Activated gamma-delta T cell treated with anti-CD3 and anti-CD28 coated beads, Interleukin-2, amount 50 U/mL, for 16 hours (primary cell): ENCODE measurements around the gene PRDX3.
"Not testable (repeated sequence)": the region's sequence is repeated elsewhere in the genome, so short reads cannot be mapped to it uniquely, and the experiment has no call there.

Experiments
- DNase-seq: peaks from one replicate; pipeline ENCODE4 v3.0.0-alpha.2; 2020; ENCODE audit warnings: low read depth

Gene PRDX3

DNA sequence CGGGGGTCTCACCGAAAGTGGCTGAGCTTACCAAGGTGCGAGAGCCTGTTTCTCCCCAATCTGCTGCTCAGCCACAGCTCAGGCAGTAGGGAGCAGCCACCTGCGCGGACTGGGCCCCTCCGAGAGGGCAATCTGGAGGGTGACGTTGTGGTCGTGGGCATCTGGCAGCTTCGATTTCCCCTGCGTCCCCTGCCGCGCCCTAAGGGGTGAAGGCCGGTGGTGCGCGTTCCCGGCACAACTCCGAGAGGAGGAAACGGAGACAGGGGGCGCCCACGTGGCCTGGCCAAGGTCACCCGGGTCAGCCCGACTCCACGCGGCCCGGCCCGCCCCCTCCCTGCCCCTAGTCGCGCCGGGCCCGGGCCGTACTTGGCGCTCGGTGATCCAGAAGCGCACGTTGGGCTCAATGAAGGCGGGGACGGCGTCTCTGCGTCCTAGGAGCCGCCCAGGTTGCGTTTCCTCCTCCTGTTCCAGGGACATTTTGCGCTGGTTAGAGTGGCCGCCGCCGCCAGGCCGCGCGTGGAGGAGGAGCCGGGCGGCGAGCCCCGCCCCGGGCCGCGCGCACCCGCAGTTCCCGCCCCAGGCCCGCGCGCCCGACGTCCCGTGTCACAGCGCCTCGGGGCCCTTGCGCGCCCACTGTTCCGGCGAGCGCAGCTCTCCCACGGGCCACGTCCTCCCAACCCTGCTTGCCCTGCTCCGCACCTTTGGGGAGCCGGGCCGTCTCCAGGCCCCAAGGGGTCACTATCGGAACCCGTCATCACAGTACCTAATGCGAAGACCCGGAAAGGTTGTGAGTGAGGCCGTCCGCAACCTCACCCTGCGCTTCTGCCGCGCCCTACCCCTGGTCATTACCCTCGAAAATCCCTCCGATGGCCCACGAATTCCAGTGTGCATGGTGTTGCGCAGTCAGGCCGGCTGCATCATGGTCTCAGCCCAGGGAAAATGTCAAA is 13.2 kb downstream of the PRDX3 start, which contains the start of gene SFXN4:
SFXN4 (minus strand) TSS at position 544 of the 947 bp plus-strand sequence; CDS start at position 477, 67 bp downstream.
- peak; percentile 60 for DNase-seq

DNA sequence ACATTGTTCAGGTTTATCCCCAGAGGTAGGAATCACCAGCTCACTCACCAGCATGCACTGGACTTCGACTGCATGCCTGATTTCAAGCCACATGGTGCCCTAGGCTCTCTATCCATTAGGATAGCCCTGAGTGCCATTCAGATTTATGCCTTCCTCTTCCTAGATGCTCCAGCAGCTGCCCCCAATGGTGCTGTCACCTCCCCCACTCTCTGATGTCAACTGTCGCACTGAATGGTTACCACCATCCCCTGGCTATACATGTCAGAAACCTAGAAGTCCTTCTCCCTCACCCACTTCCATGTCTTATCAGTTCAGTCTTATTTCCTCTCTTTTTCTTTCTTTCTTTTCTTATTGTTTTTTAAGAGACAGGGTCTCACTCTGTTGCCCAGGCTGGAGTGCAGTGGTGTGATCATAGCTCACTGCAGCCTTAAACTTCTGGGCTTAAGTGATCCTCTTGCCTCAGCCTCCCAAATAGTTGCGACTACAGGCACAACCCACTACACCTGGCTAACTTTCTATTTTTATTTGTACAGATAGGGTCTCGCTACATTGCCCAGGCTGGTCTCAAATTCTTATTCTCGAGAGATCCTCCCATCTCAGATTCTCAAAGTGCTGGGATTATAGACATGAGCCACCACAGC is 16.0 kb downstream of the PRDX3 start:
- no peak for DNase-seq

DNA sequence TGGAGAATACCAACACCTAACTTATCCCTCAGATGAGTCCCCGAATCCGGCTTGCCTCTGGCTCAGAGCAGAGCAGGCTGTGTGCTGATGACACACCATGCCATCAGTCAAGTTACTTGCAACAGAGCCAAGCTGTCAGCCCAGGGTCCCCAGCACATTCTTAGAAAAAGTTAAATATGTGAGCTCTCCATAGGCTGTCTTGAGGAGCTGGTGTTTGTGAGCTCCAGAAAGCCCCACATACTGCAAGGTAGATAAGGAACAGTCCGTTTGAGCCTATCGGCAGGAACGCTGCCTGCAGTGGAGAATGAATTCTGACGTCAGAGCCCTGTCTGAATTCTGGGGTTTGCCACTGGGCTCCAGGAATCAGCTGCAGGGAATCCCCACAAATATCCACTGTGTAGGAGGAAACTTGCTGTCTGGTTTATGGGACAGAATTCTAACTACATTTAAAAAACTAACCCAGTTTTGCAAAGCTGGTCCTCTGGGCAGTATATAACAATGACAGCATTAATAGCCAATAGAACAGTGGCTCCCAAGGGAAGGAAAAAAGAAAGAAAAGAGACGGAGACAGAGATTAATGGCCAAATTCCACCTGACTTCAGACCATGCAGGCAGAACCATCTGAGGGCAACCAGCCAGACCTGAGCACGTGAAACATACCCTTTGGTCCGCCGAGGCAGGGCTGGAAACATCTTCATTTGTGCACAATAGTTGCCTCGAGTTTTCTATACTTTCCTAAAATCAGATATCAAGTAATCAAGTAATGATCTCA is 16.7 kb downstream of the PRDX3 start:
- DNase-seq: no peak

DNA sequence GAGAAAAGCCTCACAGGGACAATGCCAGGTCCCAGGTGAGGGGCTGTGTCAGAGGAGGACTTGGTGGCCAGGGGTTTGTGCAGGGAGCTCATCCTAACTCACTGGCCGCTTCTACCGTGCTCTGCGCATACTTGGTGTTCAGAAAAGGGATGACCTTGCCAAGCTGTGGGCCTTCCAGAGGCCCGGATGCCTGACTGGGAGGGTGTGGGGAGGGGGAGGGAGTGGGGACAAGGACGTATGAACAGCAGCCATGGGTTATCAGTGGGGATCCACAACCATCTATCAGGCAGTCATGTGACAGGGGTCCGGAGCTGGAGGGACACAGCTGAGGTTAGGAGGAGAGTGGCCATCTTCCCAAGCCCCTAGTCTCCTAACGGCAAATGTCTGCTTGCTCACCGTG is 19.3 kb downstream of the PRDX3 start:
- DNase-seq: no peak

DNA sequence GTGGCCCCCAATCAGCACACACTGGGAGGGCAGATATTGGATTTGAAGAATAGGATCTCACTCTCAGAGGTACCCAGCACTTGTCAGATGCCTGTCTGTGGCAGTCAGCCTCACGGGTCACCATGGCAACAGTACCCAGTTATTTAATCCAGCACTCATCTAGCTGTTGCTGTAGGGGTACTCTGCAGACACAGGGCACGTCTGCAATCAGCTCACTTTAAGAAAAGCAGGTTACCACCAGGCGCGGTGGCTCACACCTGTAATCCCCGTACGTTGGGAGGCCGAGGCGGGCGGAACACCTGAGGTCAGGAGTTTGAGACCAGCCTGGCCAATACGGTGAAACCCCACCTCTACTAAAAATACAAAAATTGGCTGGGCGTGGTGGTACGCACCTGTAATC is 25.0 kb downstream of the PRDX3 start:
- no peak for DNase-seq

DNA sequence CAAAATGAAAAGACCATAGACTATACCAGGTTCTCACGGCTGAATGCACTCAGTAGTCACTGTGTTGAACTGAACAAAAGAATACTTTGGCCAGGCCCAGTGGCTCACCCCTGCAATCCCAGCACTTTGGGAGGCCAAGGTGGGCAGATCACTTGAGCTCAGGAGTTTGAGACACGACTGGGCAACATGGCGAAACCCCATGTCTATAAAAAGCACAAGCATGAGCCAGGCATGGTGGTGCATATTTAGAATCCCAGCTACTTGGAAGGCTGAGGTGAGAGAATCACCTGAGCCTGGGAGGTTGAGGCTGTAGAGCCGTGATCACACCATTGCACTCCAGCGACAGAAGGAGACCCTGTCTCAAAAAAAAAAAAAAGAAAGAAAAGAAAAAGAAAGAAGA is 25.6 kb downstream of the PRDX3 start:
- DNase-seq: no peak

DNA sequence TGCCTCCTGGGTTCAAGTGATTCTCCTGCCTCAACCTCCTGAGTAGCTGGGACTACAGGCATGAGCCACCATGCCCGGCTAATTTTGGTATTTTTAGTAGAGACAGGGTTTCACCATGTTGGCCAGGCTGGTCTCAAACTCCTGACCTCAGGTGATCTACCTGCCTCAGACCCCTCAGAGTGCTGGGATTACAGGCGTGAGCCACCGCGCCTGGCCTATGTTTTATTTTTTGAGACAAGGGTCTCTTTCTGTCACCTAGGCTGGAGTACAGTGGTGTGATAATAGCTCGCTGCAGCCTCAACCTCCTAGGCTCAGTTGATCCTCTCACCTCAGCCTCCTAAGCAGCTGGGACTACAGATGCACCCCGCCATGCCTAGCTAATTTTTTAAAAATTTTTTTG is 27.0 kb downstream of the PRDX3 start:
- DNase-seq: not testable (repeated sequence)

DNA sequence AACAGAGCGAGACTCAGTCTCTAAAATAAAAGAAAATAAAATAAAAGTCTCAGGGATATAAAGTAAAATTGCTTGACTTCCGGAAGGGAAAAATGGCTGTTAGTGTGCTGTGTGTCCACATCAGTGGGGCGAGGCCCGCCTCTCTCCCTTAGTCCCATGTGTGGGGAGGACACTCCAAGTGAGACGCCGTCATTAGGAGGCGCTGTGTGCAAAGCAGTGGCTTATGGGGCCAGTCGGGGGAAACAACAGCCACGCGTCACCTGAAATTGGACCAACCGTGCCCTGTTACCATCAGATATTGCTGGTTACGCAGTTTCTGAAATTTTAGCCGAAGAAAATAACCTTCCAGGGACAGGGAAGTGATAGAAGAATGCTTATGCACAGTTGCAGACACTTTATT is 28.9 kb downstream of the PRDX3 start:
- no peak for DNase-seq

DNA sequence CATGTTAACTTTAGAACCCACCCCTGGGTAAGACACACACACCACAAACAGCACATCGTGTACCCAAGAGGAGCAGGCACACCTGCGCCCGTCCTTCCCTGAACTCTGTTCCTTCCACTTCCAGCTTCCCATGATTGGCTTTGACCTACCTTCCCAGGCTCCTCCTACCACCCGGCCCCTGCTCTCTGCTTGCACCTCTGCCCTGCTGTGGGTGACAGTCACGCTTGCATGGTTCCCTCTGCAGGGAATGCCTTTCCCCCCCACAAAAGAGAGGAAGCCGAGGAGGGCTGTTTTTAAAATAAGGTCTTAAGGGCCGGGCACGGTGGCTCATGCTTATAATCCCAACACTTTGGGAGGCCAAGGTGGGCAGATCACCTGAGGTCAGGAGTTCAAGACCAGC is 29.5 kb downstream of the PRDX3 start:
- no peak for DNase-seq

DNA sequence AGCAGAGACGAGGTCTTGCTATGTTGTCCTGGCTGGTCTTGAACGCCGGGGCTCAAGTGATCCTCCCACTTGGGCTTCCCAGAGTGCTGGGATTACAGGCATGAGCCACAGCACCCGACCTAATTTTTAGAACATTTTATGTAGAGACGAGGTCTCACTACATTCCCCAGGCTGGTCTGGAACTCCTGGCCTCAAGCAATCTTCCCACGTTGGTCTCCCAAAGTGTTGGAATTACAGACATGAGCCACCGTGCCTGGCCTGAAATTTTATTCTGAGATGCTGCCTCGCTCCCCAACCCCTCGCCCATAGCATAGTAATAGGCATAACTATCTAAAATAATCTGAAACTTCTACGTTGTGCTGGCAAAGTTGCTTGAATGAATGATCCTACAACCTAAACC is 35.0 kb downstream of the PRDX3 start:
- no peak for DNase-seq

DNA sequence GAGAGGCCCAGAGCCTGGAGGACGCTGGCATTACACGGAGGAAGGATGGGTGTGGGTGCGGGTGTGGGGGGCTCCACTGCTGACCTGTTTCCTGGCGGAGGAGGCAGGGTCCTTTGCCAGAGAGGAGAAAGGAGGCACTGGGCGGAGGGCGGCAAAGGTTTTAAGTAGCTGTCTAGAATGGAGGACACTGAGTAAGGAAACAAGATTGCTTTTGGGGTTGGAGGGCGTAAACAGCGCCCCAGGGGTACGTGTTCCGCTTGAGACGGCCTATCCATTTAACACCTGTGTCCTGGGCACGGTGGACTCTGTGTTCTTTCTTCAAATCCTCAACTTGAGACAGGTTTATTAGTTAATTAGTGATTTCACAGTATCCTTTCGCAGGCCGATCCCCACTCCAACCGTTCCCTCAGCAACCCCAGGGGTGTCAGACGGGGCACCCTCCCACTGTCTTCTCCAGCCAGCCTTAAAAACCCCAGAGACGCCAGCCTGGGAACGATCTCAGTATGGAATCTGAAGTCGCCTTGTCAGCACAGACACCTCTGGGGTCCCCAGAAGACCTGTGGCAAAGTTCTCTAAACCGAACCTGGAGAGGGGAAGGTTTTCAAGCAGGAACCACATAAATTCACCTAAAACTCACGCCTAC is 37.9 kb downstream of the PRDX3 start:
- no peak for DNase-seq

DNA sequence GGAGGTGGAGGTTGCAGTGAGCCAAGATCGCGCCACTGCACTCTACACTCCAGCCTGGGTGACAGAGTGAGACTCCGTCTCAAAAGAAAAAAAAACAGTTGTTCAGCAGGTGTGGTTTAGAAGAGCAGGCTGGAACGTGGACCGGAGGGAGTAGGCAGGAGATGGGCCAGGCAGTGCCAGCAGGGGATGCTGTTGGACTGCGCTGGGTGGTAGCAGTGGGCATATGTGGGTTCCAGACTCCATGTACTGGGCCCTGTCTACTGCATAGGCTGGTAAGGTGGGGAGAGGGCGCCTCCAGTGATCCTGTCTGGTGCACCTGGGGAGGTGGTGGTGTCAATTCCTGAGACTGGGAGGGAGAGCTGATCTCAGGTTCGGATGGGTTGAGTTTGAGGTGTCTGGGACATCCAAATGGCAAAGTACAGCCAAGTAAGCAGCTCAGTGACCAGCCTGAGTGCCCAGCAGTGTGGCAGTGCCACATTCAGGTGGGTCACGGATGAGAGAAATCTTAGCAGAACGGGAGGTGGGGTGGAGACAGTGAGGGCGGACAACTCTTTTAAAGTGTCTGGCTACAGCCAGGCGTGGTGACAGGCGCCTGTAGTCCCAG is 39.0 kb downstream of the PRDX3 start:
- DNase-seq: no peak

DNA sequence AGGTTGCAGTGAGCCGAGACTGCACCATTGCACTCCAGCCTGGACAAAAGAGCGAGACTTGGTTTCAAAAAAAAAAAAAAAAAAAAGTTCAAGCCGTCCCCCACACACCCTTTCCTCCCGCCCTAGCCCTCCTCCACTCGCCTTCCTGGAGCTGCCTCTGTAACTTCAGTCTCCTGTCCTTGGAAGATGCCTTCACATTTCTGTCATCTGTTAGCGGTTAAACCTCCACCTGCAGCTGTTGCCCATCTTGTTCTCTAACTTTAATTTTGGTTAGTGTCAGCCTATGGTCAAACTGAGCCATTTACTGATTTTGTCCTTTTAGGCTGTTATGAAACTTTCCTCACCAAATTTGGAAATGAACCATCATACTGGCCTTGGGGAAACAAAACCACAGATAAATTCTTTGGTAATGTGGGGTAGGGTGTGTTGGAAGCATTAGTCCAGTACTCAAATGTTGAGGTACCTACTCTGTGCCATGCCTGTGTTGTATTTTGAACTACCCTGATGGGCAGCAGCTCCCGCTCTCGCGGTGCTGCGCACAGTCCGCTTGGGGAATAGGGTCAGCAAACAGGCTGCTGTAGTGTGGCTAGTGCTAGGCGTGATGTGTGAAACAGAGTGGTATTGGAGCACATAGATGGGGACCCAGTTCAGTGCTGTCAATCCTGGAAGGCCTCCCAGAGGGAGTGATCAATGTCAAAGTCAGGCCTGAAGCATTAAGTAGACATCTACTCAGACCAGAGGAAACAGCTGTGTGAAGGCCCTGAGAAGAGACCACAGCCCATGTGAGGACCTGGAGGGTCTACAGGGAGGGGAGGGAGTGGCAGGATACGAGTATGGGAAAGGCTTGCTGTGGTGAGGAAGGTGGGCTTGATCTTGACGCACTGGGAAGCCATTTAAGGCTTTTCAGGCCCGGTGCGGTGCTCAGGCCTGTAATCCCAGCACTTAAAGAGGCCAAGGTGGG is 40.0 kb downstream of the PRDX3 start:
- no peak for DNase-seq

DNA sequence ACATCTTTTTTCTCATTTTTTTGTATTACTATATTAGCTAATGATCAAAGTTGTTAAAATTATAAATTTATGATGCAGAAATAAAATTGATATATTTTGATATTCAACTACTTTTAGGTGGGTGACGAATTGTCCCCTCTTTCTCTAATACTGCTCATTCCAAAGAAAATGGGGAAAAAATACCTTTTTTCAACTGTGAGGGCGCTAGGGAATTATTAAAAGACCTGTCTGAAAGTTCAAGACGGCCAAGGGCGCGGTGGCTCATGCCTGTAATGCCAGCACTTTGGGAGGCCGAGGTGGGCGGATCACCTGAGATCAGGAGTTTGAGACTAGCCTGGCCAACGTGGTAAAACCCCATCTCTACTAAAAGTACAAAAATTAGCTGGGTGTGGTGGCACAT is 40.7 kb downstream of the PRDX3 start:
- DNase-seq: not testable (repeated sequence)

DNA sequence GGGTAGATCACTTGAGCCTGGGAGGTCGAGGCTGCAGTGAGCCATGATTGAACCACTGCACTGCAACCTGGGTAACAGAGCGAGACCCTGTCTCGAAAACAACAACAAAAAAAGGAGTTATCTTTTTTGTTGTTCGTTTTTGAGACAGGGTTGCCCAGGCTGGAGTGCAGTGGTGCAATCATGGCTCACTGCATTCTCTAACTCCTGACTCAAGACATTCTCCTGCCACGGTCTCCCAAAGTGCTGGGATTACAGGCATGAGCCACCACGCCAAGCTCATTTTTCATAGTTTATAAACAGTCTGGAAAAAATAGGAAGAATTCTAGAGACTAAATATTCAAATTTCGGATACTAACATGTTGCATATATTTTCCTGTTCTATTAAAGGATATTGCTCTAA is 42.5 kb downstream of the PRDX3 start:
- DNase-seq: no peak

DNA sequence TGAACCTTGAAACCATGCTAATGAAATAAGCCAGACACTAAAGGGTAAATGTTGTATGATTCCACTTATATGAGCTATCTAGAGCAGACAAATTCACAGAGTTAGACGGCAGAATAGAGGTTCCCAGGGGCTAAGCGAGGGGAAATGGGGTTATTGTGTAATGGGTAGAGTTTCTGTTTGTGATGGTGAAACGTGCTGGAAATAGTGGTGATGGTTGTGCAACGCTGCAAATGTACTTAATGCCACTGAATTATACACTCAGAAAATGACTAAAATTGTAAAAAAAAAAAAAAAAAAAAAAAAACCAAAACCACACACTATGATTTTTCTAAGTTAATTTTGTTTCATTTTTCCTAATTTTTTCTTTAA is 43.1 kb downstream of the PRDX3 start:
- DNase-seq: no peak

DNA sequence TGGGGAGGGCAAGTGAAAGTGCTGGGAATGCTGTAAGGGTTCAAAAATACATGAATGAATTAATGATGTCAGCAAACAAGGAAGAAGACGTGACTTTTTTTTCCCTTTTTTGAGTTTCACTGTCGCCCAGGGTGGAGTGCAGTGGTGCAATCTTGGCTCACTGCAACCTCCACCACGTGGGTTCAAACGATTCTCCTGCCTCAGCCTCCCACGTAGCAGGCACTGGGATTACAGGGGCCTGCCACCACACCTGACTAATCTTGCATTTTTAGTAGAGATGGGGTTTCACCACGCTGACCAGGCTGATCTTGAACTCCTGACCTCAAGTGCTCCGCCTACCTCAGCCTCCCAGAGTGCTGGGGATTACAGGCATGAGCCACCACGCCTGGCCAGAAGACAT is 44.7 kb downstream of the PRDX3 start:
- DNase-seq: no peak

DNA sequence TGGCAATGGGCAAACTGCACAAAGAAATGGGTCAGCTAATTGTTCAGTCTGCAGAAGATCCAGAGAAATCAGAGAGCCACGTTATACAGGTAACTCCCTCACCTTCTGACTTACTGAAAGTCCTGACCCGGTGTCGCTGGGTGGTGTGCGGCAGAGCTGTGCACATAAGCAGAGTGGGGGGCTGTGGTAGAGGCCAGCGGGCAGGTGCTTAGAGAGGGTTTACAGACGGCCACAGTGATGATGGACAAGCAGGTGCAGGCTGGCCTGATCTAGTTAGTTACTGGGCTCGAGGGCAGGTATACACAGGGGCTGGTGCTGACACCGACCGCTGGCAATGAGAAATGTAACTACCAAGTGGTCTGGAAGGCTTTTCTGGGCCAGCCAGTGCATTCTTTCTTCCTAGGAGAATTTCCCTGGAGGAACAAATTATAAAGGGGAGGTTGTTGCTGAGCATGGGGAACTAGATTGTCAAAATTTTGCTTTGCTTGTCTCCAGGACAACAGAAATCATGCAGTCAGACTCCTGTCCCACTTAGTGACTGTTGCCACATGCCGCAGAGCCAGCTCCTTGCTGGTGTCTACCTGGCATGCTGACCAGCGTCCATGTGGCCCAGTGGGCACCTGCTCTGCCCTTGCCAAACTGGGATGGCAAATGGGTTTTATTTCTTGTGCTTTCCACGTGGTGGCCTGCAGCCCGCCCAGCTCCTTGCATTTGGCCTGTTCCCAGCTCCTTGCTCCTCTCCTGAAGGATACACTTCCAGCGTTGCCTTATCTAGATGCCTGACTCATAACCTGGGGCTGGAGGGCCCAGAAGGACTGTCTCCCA is 45.9 kb downstream of the PRDX3 start:
- DNase-seq: no peak

DNA sequence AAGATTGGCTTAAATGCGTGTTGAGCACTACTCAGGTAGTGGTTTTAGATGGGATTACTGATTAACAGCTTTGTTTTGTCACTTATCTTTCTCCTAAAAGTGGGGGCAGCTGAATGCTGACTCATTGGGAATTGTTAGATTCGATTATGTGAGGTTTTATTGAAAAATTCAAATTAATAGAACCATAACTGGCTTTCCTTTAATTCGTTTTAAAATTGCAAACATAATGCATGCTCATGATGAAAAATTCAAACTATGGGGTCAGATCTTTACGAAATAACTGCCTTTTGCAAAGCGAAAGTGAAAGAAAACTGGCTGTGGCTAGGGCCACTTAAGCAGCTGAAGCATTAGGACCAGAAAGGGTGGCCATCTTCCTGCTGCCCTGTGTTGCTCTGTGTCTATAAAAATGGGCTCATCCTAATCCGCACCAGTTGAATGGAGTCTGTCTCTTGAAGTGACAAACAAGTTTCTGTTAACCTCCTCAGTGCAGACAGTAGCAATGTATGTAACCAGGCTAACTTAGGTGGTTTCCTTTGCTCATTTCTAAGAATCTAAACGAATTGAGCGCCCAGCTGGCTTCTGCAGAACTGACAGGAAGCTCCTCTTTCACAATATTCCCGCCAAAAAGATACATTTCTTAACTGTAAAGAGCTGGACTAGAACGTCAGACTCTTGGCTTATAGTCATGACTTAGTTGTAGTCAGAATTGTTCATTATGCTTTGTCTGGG is 46.9 kb downstream of the PRDX3 start:
- DNase-seq: peak; percentile 12
